B cell (primary cell): ENCODE data around the gene CMTM3.

ENCODE experiments used
- EZH2 ChIP-seq: IDR thresholded peaks from 2 replicates; pipeline ENCODE4 v1.6.1; 2012; ENCODE audit warnings: borderline replicate concordance, low read depth, mild to moderate bottlenecking, moderate library complexity, low read length; ENCODE audit not compliant: insufficient read depth, poor library complexity, severe bottlenecking
- TF ChIP-seq, protein P1 (sequence below): fragments of 200-600 bp; IDR thresholded peaks from one replicate; pipeline ENCODE4 v1.8.0; 2022; ENCODE audit warnings: antibody characterized with exemption, mild to moderate bottlenecking

DNA sequence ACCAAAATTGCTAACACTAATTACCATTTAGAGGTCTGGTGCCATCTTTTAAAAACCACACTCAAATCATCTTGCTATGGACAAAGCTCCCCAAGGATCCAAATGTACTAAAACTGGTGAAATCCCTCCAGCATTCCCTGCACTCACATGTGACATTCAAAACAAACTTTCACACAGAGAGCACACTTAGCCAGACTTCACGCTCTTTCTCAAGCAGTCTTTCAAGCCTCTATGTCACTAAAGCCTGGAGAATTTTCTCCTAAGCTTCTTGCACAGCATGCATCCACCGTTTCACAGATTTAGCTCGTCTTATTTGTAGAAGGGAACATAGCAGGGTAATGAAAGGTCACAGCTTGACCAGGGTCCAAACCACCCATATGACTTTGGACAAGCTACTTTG, 19.3 kb downstream of the CMTM3 start:
- TF ChIP-seq, protein P1, sequence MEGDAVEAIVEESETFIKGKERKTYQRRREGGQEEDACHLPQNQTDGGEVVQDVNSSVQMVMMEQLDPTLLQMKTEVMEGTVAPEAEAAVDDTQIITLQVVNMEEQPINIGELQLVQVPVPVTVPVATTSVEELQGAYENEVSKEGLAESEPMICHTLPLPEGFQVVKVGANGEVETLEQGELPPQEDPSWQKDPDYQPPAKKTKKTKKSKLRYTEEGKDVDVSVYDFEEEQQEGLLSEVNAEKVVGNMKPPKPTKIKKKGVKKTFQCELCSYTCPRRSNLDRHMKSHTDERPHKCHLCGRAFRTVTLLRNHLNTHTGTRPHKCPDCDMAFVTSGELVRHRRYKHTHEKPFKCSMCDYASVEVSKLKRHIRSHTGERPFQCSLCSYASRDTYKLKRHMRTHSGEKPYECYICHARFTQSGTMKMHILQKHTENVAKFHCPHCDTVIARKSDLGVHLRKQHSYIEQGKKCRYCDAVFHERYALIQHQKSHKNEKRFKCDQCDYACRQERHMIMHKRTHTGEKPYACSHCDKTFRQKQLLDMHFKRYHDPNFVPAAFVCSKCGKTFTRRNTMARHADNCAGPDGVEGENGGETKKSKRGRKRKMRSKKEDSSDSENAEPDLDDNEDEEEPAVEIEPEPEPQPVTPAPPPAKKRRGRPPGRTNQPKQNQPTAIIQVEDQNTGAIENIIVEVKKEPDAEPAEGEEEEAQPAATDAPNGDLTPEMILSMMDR = no peak
- no peak for TF ChIP-seq EZH2
